SW 1271 (cell line): Measurements from ENCODE around the gene SEC61A2.
"Not testable (repeated sequence)": the region's sequence is repeated elsewhere in the genome, so short reads cannot be mapped to it uniquely, and the experiment has no call there.

Experiments used
- DNase-seq, 2 experiments: peaks; one replicate each; lab custom pipeline; 2025; lab: John Stamatoyannopoulos, UW

The SEC61A2 gene

DNA sequence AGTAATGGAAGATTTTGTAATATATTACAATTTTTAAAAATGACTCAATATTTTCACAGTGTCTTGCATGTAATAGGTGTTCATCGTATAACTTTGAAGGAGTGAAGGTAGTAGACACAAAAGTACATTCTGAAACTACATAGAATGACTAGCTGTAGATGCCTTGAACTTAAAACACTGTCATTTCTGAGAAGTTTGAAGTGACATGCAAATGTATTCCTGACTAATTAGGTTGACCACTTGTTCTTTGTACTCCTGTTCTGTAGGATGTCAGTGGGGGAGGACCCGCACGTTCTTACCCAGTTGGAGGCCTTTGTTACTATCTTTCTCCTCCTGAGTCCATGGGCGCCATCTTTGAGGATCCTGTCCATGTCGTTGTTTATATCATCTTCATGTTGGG lies 31.2 kb downstream of the SEC61A2 start:
- no peak for DNase-seq

DNA sequence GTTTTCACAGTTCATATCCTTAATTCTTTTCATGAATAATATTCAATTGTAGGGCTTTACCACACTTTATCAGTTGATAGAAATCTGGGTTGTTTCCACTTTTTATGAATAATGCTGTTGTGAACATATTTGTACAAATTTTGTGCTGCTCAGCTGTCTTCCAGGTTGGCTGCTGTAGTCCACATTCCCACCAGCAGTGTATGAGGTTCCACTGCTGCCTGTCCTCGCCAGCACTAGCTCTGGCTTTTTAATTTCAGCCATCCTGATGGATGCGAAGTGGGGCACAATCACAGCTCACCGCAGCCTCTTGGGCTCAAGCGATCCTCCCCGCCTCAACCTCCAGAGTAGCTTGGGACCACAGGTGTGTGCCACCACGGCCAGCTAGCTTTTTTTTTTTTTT lies 33.5 kb downstream of the SEC61A2 start:
- DNase-seq = no peak

DNA sequence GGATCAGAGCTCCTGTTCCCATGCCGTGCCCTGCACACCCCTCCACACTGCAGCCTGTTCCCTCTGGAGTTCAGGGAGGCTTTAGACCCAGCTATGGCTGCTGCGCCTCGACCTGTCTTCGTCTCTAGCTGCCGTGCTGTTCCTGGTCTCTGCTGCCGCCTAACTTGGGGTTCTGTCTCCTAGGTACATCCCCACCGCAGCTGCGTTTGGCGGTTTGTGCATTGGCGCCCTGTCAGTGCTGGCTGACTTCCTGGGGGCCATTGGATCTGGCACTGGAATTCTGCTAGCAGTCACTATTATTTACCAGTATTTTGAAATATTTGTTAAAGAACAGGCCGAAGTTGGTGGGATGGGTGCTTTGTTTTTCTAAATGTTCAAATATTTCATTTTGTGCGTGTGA lies 34.6 kb downstream of the SEC61A2 start:
- no peak for DNase-seq

- no peak for DNase-seq
Observed at GRCh38 chr10:12165036-12165435, 35.6 kb downstream of the SEC61A2 start.

DNA sequence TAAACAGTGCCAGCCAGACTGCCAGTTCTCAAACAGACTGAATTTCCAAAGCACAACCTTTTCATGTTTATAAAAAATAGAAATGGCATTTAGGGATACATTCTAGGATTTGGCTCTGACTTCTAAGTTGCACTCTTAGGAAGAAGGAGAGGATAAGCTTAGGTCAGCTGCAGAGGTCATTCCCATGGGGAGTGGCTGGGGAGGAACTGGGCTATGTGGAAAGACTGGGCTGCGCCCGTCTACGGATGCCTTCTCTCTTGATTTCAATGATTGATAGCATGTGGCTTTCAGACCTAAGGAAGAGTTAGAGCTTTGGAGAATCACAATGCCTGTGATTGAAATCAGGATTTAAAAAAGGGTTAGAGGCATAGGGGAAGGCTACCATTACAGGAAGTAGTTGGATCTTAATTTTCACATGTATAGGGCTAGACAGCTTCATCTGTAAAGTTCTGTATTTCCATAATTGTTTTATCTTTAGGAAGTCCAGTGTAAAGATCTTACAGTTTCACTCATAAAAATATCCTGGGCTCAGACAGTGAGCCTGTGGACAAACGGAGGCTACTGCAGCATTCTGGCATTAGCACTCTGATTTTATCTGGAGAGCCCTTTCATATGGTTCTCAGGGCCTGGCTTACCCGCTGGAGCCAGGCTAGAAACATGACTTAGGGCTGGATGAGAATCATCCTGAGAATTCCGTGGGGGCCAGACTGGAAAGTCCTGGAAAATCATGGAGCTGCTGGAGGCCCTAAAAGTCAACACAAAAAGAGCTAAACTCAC lies 36.7 kb downstream of the SEC61A2 start:
- DNase-seq = no peak

- DNase-seq = not testable (repeated sequence)
Observed at GRCh38 chr10:12171512-12171911, 42.0 kb downstream of the SEC61A2 start.

DNA sequence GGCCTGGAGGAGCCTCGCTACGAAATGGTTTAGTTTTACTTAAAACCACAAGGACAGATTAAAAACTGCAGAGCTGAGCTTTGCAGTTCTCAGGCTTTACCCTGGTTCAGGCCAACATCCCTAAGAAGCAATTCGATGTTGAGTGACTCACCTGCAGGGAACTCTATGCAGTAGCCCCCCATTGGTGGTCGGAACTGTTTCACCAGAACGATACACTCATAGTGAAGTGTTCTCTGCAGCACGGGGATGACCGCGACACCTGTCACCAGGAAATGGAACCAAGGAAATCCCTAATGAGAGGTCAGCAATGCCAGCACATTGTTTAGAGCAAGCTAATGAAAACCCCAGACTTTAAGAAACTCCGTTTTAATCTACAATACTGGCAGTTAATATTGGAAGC lies 48.2 kb downstream of the SEC61A2 start:
- peak in 1 of 2 experiments; percentile 12 for DNase-seq

DNA sequence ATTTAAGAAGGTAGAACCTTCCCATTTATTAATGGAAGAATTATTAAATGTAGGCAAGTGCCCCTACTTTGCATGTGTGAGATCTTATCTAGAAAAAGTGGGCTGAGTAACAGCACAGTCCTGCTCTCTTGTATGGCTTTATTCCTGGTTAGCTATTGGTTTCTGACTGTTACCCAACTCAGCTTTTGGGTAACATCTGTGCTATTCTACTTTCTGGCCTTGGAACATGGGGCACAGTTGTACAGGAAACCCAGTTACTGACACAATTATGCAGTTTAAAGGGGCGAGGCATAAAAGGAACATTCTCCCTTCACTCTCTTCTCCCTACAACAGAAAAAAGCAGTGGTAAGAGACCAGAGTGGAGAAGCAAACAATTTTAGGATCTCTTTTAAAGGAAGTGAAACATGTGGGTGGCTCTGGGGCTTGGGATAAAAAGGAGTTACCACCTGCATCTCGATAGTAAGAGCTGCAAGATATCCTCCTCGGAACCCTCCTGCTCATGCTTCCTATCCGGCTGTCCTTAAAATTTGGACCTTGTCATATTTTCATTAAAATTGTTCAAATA lies 50.2 kb downstream of the SEC61A2 start:
- DNase-seq = no peak

DNA sequence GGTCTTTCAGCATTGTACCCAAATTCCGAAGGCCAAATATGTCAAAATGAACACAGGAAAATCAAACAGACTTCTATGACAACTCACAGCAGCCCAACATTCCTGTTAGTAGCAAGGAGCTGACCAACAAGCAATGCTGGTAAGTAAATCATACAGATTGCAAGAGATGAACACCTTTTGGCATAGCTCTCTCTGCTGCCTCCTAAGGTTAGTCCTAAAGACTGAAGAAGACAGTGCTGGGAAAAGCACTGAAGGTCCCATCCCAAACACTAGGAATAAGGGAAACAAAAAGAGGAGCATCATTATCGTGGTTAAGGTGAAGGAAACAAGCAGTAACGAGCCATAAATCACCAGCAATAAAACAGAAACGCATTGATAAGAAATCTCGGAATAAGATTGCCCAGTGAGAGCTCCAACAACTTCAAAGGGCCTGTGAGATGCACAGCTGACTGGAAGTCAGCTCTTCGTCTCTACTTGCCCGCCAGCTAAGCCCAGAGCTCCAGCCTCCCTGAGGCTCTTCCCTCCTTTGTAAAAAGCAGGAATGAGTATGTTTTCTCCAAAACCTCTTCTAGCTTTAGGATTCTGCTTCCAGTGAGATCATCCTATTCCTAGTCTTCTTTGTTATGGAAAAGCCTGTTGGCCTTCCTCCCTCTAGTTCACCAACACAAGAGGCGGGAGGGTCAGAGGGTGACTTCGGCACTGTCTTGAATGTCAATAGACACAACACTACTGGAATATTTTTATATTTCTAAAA lies 50.9 kb downstream of the SEC61A2 start:
- DNase-seq = no peak

DNA sequence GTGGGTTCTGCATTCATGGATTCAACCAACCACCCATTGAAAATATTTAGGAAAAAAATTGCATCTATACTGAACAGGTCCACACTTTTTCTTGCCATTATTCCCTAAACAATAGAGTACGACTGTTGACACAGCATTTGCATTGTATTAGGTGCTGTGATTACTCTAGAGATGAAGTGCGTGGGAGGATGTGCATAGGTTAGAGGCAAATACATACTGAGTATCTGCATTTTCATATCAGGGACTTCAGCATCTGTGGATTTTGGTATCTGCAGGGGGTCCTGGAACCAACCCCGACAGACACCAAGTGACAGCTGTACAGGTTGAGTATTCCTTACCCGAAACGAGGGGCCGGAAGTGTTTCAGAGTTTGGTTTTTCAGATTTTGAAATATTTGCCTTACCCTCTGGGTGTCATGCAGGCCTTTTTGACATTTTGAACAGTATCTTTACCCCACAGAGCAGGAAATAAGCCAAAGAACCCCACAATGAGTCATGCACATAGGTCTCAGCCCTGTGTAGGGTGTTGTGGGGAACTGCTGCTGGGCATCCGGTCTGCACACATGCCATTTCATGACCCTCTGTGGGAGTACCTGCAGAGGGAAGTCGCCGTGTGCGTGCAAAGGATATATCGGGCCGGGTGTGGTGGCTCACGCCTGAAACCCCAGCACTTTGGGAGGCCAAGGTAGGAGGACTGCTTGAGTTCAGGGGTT lies 51.7 kb downstream of the SEC61A2 start:
- no peak for DNase-seq

GRCh38 chr10:12184165-12184564 lies 54.7 kb downstream of the SEC61A2 start:
- no peak for DNase-seq

GRCh38 chr10:12186323-12186722 lies 56.8 kb downstream of the SEC61A2 start:
- peak in 1 of 2 experiments; percentile 13 for DNase-seq

DNA sequence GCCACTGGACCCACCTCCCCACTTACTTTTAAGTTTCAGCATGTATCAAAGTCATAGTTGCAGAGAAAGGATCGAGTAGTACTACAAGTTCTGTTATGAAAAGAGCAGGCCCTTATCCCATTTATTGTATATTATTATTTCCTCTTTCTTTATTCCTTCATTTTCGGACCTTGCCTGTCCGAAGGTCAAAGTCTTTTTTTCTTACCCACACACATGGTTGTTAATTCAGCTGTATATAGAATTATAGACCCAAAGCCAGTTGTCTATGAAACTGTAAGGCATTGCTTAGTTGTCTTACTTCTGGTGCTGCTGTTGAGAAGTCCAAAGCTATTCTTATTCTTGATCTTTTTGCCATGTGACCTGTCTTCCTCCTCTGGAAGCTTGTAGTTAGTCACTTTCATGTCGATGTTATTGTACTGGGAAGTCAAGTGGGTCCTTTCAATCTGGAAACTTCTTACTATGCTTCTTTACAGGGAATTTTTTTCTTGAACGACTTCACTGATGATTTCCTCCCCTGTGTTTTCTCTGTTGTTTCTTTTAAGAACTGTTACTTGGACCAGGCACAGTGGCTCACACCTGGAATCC lies 57.9 kb downstream of the SEC61A2 start:
- DNase-seq = no peak

DNA sequence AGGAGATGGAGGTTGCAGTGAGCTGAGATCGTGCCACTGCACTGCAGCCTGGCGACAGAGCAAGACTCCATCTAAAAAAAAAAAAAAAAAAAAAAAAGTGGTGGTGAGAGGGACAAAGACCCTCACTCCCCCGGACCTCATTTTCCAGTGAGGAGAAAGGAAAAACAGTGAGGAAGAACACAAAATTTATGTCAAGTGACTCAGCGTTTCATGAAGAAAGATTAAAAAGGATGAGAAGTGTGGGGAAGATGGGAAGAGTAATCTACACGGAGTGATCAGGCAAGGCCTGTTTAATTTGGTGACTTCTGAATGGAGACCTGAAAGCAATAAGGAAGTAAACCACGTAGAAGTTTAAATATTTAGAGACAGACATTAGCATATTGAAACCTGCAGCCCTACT lies 59.2 kb downstream of the SEC61A2 start:
- DNase-seq = no peak

DNA sequence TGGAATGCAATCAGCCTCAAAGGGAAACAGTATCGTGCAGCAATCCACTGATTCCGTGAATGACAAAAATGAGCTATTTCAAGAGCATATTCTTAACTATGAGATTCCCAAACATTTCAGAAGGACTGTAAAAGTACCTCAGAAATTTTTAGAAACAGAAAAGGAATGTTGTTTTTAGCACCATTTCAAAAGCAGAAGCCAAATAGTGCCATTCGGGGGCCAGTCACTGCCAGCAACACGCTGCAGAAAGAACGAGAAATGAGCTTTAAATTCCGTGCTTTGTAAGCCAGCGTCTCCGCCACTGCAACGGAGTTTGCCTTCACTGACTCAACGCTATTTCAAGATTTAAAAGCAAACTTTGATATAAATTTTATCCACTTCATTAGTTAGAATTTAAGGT lies 59.9 kb downstream of the SEC61A2 start:
- no peak for DNase-seq

- no peak for DNase-seq
Observed at GRCh38 chr10:12191715-12192114, 62.2 kb downstream of the SEC61A2 start.

DNA sequence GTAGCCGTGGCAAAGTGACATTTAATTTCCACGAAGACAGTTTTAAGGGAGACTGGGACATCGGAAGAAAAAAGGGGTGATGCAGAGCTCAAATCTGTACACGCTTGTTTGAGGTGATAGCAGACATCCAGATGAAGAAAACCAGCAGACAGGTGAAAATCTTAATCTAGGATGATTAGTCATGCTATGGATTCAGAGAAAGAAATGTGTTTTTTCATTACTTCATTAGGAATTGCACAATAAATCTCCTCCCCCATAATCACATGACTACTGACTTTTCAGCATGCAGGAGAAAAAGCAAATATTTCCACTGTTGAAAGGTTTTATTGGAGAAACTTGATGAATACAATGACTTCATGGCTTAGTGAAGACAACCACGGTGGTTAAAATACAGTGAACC lies 63.7 kb downstream of the SEC61A2 start:
- DNase-seq = no peak

GRCh38 chr10:12194752-12195271 lies 65.3 kb downstream of the SEC61A2 start:
- no peak for DNase-seq

GRCh38 chr10:12195281-12195602 lies 65.8 kb downstream of the SEC61A2 start:
- no peak for DNase-seq

GRCh38 chr10:12195603-12196506 lies 66.4 kb downstream of the SEC61A2 start, which contains the start of the genes CDC123 and NUDT5:
TSS of gene CDC123 (plus strand) at chr10:12196188. CDS start at chr10:12196246, 58 bp downstream.
TSS of gene NUDT5 (minus strand) at chr10:12195891. CDS start at chr10:12186291, 9,600 bp downstream.
- peak; percentile 64 to 91 for DNase-seq
